Measurements from ENCODE around the gene GJB1. TPM values are rescaled to one million over a fixed set of nuclear protein-coding genes. Genes with fewer than 3 reads are reported as not detected.

GJB1 gene
- total RNA-seq, 1 donor from 2014 or later, result not detected

GRCh38 chrX:71245159-71245558, 22.1 kb downstream of the GJB1 start:
- peaks cover under 1% of the 10 kb centered on the region for H3K27me3 Mint-ChIP-seq (ENCODE audit: unreplicated experiment)
- DNase-seq (ENCODE audit: low spot score), result no peak
- no peaks in the 10 kb centered on the region for H3K4me1 Mint-ChIP-seq (ENCODE audit: unreplicated experiment)
- peak overlapping the region; percentile 52 for H3K27ac Mint-ChIP-seq (ENCODE audit: unreplicated experiment)
- H3K36me3 Mint-ChIP-seq (ENCODE audit: low read depth, unreplicated experiment), result peaks cover 51% of the 10 kb centered on the region
- no peak for TF ChIP-seq CTCF (IDR thresholded peaks at IDR 0.05; ENCODE audit: unreplicated experiment)
- H3K9me3 Mint-ChIP-seq (ENCODE audit: unreplicated experiment), result no peaks in the 10 kb centered on the region
- peak overlapping the region; percentile 59 for H3K4me3 Mint-ChIP-seq (ENCODE audit: unreplicated experiment)

GRCh38 chrX:71250841-71251240, 27.8 kb downstream of the GJB1 start:
- no peak for DNase-seq (ENCODE audit: low spot score)
- peak overlapping the region; percentile 73 for H3K4me3 Mint-ChIP-seq (ENCODE audit: unreplicated experiment)
- TF ChIP-seq CTCF (IDR thresholded peaks at IDR 0.05; ENCODE audit: unreplicated experiment), result no peak
- H3K4me1 Mint-ChIP-seq (ENCODE audit: unreplicated experiment), result peaks cover 14% of the 10 kb centered on the region
- peaks cover 20% of the 10 kb centered on the region for H3K36me3 Mint-ChIP-seq (ENCODE audit: low read depth, unreplicated experiment)
- H3K27ac Mint-ChIP-seq (ENCODE audit: unreplicated experiment), result peak overlapping the region; percentile 64
- H3K9me3 Mint-ChIP-seq (ENCODE audit: unreplicated experiment), result no peaks in the 10 kb centered on the region
- peaks cover 2% of the 10 kb centered on the region for H3K27me3 Mint-ChIP-seq (ENCODE audit: unreplicated experiment)

GRCh38 chrX:71251466-71251973, 28.5 kb downstream of the GJB1 start:
- peaks cover 16% of the 10 kb centered on the region for H3K4me1 Mint-ChIP-seq (ENCODE audit: unreplicated experiment)
- no peak overlapping the region for H3K4me3 Mint-ChIP-seq (ENCODE audit: unreplicated experiment)
- peaks cover 4% of the 10 kb centered on the region for H3K27me3 Mint-ChIP-seq (ENCODE audit: unreplicated experiment)

GRCh38 chrX:71252221-71252620, 29.2 kb downstream of the GJB1 start:
- Mint-ChIP-seq H3K36me3 (ENCODE audit: low read depth, unreplicated experiment) (peaks cover 18% of the 10 kb centered on the region), H3K4me3 (ENCODE audit: unreplicated experiment) (peak overlapping the region; percentile 77), H3K9me3 (ENCODE audit: unreplicated experiment) (no peaks in the 10 kb centered on the region), H3K27me3 (ENCODE audit: unreplicated experiment) (peaks cover 4% of the 10 kb centered on the region), H3K4me1 (ENCODE audit: unreplicated experiment) (peaks cover 16% of the 10 kb centered on the region), H3K27ac (ENCODE audit: unreplicated experiment) (peak overlapping the region; percentile 57)
- no peak for DNase-seq (ENCODE audit: low spot score)
- TF ChIP-seq CTCF (IDR thresholded peaks at IDR 0.05; ENCODE audit: unreplicated experiment), result no peak

More at GRCh38 chrX:71251466-71251973, 28.5 kb downstream of the GJB1 start:
- TF ChIP-seq CTCF (IDR thresholded peaks at IDR 0.05; ENCODE audit: unreplicated experiment), result no peak
- Mint-ChIP-seq H3K36me3 (ENCODE audit: low read depth, unreplicated experiment) (peaks cover 18% of the 10 kb centered on the region), H3K9me3 (ENCODE audit: unreplicated experiment) (no peaks in the 10 kb centered on the region), H3K27ac (ENCODE audit: unreplicated experiment) (no peak overlapping the region)
- DNase-seq (ENCODE audit: low spot score), result no peak

GRCh38 chrX:71253253-71254091, 30.4 kb downstream of the GJB1 start:
- H3K36me3 Mint-ChIP-seq (ENCODE audit: low read depth, unreplicated experiment), result peaks cover 15% of the 10 kb centered on the region
- peaks cover 16% of the 10 kb centered on the region for H3K4me1 Mint-ChIP-seq (ENCODE audit: unreplicated experiment)
- DNase-seq (ENCODE audit: low spot score), result peak; percentile 61
- H3K4me3 Mint-ChIP-seq (ENCODE audit: unreplicated experiment), result peak overlapping the region; percentile 93
- H3K27me3 Mint-ChIP-seq (ENCODE audit: unreplicated experiment), result peaks cover 4% of the 10 kb centered on the region
- H3K9me3 Mint-ChIP-seq (ENCODE audit: unreplicated experiment), result no peaks in the 10 kb centered on the region
- TF ChIP-seq CTCF (IDR thresholded peaks at IDR 0.05; ENCODE audit: unreplicated experiment), result peak; percentile 35
- H3K27ac Mint-ChIP-seq (ENCODE audit: unreplicated experiment), result peak overlapping the region; percentile 57

All from endothelial cell (in vitro differentiated cells).